Measurements from ENCODE around the gene ZNF444.
A peak's percentile ranks its signal among the peaks of the same experiment; 100 is the strongest.

The ZNF444 gene

GRCh38 chr19:56162258-56162657 is 21.2 kb downstream of the ZNF444 start:
- Histone ChIP-seq H3K4me3 (ENCODE audit: low read length) (no peak overlapping the region), H3K4me2 (ENCODE audit: low read length) (no peak overlapping the region), H2BK5ac (ENCODE audit: low read length) (no peak overlapping the region), H3K56ac (ENCODE audit: low read length) (no peak overlapping the region), H3K4ac (ENCODE audit: low read depth, low read length) (no peak overlapping the region), H3K27ac (ENCODE audit: low read depth, low read length) (no peak overlapping the region), H2BK120ac (ENCODE audit: low read depth, low read length) (no peak overlapping the region), H3K79me2 (ENCODE audit: control insufficient read depth, insufficient read depth, low read length) (no peaks in the 10 kb centered on the region), H2AK5ac (ENCODE audit: low read length) (no peak overlapping the region), H2BK15ac (replicated peaks; ENCODE audit: low read depth) (no peak overlapping the region), H4K5ac (ENCODE audit: low read length) (no peak overlapping the region), H3K4me1 (ENCODE audit: control insufficient read depth, low read depth, low read length) (no peaks in the 10 kb centered on the region), H3K27me3 (ENCODE audit: insufficient read depth, low read length, poor library complexity) (no peaks in the 10 kb centered on the region), H3K36me3 (ENCODE audit: control insufficient read depth, insufficient read depth, low read length) (no peaks in the 10 kb centered on the region), H3K18ac (ENCODE audit: low read length) (no peak overlapping the region), H3K79me1 (ENCODE audit: low read length) (no peaks in the 10 kb centered on the region), H4K8ac (ENCODE audit: low read depth, low read length) (no peak overlapping the region), H3K23ac (ENCODE audit: low read length) (no peak overlapping the region), H3K9ac (ENCODE audit: low read length) (no peak overlapping the region)
- WGBS (ENCODE audit: extremely low coverage, insufficient coverage, low lambda C conversion rate), result no CpG with 5 or more reads among the region's 9 CpGs
- no peak for DNase-seq

GRCh38 chr19:56163097-56163496 is 22.0 kb downstream of the ZNF444 start:
- no peak overlapping the region for H3K4ac ChIP-seq (ENCODE audit: low read depth, low read length)
- H2AK5ac ChIP-seq (ENCODE audit: low read length), result no peak overlapping the region
- WGBS (ENCODE audit: extremely low coverage, insufficient coverage, low lambda C conversion rate), result no CpG with 5 or more reads among the region's 13 CpGs
- H3K4me1 ChIP-seq (ENCODE audit: control insufficient read depth, low read depth, low read length), result no peaks in the 10 kb centered on the region
- H3K27ac ChIP-seq (ENCODE audit: low read depth, low read length), result no peak overlapping the region
- no peak overlapping the region for H2BK5ac ChIP-seq (ENCODE audit: low read length)
- DNase-seq, result no peak
- no peak overlapping the region for H3K56ac ChIP-seq (ENCODE audit: low read length)
- H3K27me3 ChIP-seq (ENCODE audit: insufficient read depth, low read length, poor library complexity), result no peaks in the 10 kb centered on the region
- no peak overlapping the region for H3K18ac ChIP-seq (ENCODE audit: low read length)
- H3K79me2 ChIP-seq (ENCODE audit: control insufficient read depth, insufficient read depth, low read length), result no peaks in the 10 kb centered on the region
- no peak overlapping the region for H3K4me2 ChIP-seq (ENCODE audit: low read length)
- H4K5ac ChIP-seq (ENCODE audit: low read length), result no peak overlapping the region
- no peaks in the 10 kb centered on the region for H3K36me3 ChIP-seq (ENCODE audit: control insufficient read depth, insufficient read depth, low read length)
- H2BK15ac ChIP-seq (replicated peaks; ENCODE audit: low read depth), result no peak overlapping the region
- H3K9ac ChIP-seq (ENCODE audit: low read length), result no peak overlapping the region
- H2BK120ac ChIP-seq (ENCODE audit: low read depth, low read length), result no peak overlapping the region
- no peak overlapping the region for H3K4me3 ChIP-seq (ENCODE audit: low read length)
- no peak overlapping the region for H4K8ac ChIP-seq (ENCODE audit: low read depth, low read length)
- no peaks in the 10 kb centered on the region for H3K79me1 ChIP-seq (ENCODE audit: low read length)
- H3K23ac ChIP-seq (ENCODE audit: low read length), result no peak overlapping the region

DNA sequence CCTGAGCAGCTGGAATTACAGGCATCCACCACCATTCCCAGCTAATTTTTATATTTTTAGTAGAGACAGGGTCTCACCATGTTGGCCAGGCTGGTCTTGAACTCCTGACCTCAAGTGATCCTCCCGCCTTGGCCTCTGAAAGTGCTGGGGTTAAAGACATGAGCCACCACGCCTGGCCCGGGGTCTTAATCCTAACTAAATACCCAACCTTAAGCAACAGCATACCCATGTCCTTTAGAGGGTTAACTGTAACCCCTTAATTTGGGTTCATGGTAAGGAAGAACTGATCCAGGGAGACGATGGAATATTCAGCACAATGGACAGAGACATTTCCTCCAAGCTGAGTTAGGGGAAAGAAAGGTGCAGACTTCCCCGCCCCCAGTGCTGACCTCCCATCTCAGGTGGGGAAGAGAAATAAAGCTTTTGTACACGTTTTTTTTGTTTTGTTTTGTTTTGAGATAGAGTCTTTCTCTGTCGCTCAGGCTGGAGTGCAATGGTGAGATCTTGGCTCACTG is 26.0 kb downstream of the ZNF444 start:
- no peak overlapping the region for H3K4ac ChIP-seq (ENCODE audit: low read depth, low read length)
- no peak overlapping the region for H3K4me2 ChIP-seq (ENCODE audit: low read length)
- no peak overlapping the region for H2BK5ac ChIP-seq (ENCODE audit: low read length)
- no peaks in the 10 kb centered on the region for H3K79me2 ChIP-seq (ENCODE audit: control insufficient read depth, insufficient read depth, low read length)
- H3K18ac ChIP-seq (ENCODE audit: low read length), result no peak overlapping the region
- no peak overlapping the region for H2AK5ac ChIP-seq (ENCODE audit: low read length)
- H3K4me1 ChIP-seq (ENCODE audit: control insufficient read depth, low read depth, low read length), result no peaks in the 10 kb centered on the region
- no peaks in the 10 kb centered on the region for H3K36me3 ChIP-seq (ENCODE audit: control insufficient read depth, insufficient read depth, low read length)
- peak; percentile 57 for DNase-seq
- H2BK15ac ChIP-seq (replicated peaks; ENCODE audit: low read depth), result no peak overlapping the region
- no peak overlapping the region for H3K23ac ChIP-seq (ENCODE audit: low read length)
- WGBS (ENCODE audit: extremely low coverage, insufficient coverage, low lambda C conversion rate), result no CpG with 5 or more reads among the region's 7 CpGs
- H2BK120ac ChIP-seq (ENCODE audit: low read depth, low read length), result no peak overlapping the region
- H3K4me3 ChIP-seq (ENCODE audit: low read length), result no peak overlapping the region
- no peak overlapping the region for H4K8ac ChIP-seq (ENCODE audit: low read depth, low read length)
- no peaks in the 10 kb centered on the region for H3K79me1 ChIP-seq (ENCODE audit: low read length)
- no peak overlapping the region for H3K56ac ChIP-seq (ENCODE audit: low read length)
- H4K5ac ChIP-seq (ENCODE audit: low read length), result no peak overlapping the region
- no peak overlapping the region for H3K27ac ChIP-seq (ENCODE audit: low read depth, low read length)
- H3K27me3 ChIP-seq (ENCODE audit: insufficient read depth, low read length, poor library complexity), result no peaks in the 10 kb centered on the region
- no peak overlapping the region for H3K9ac ChIP-seq (ENCODE audit: low read length)

DNA sequence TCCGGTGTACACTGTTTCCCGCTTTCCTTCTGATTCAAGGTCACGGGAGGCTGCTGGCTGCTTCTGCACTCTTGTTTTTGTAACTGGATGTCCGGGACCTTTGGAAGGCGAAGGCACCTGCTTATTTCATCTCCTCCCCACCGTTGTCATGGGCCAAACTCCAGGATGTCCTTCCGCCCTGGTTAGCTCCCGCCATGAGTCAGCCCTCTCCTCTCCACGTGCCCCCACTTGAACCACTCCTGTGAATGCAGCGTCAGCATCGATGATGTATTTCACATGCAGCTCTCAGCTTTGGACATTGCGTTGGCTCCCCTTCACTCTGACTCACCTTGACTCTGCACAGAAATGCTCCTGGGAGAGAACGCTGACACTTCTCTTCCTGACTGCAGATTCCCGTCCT is 29.2 kb downstream of the ZNF444 start:
- Histone ChIP-seq H3K4me2 (ENCODE audit: low read length) (no peak overlapping the region), H3K4me1 (ENCODE audit: control insufficient read depth, low read depth, low read length) (no peaks in the 10 kb centered on the region), H3K36me3 (ENCODE audit: control insufficient read depth, insufficient read depth, low read length) (no peaks in the 10 kb centered on the region), H3K56ac (ENCODE audit: low read length) (no peak overlapping the region), H3K4ac (ENCODE audit: low read depth, low read length) (no peak overlapping the region), H3K79me2 (ENCODE audit: control insufficient read depth, insufficient read depth, low read length) (no peaks in the 10 kb centered on the region), H2BK15ac (replicated peaks; ENCODE audit: low read depth) (no peak overlapping the region), H3K18ac (ENCODE audit: low read length) (no peak overlapping the region), H4K5ac (ENCODE audit: low read length) (no peak overlapping the region), H3K4me3 (ENCODE audit: low read length) (no peak overlapping the region), H3K27me3 (ENCODE audit: insufficient read depth, low read length, poor library complexity) (no peaks in the 10 kb centered on the region), H4K8ac (ENCODE audit: low read depth, low read length) (no peak overlapping the region), H2AK5ac (ENCODE audit: low read length) (no peak overlapping the region), H2BK120ac (ENCODE audit: low read depth, low read length) (no peak overlapping the region), H3K23ac (ENCODE audit: low read length) (no peak overlapping the region), H2BK5ac (ENCODE audit: low read length) (no peak overlapping the region), H3K27ac (ENCODE audit: low read depth, low read length) (no peak overlapping the region), H3K79me1 (ENCODE audit: low read length) (no peaks in the 10 kb centered on the region), H3K9ac (ENCODE audit: low read length) (no peak overlapping the region)
- WGBS (ENCODE audit: extremely low coverage, insufficient coverage, low lambda C conversion rate), result no CpG with 5 or more reads among the region's 14 CpGs
- DNase-seq, result no peak

- no CpG with 5 or more reads among the region's 9 CpGs for WGBS (ENCODE audit: extremely low coverage, insufficient coverage, low lambda C conversion rate)
- H2BK120ac ChIP-seq (ENCODE audit: low read depth, low read length), result no peak overlapping the region
These were observed 33.0 kb downstream of the ZNF444 start for GRCh38 chr19:56174086-56174485.

DNA sequence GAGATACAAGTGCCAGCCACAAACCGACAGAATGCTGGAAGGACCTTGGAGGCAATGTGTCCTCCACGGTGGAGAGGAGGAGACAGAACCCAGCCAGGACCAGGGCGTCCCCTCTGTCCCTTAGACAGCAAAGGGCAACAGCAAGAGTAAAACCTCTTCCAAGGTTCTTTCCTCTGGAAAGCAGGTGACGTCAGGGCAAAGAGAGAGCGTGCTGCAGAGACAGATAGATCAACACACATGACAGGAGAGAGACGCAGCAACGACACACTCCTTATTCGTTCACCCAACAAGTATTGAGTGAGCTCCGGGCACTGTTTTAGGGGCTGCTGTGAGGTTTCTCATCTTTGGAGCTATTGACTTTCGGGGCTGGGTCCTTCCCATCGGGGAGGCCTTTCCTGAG is 33.5 kb downstream of the ZNF444 start:
- whole genome bisulfite sequencing (ENCODE audit: extremely low coverage, insufficient coverage, low lambda C conversion rate), result no CpG with 5 or more reads among the region's 11 CpGs
- H3K27ac ChIP-seq (ENCODE audit: low read depth, low read length), result no peak overlapping the region
- H4K8ac ChIP-seq (ENCODE audit: low read depth, low read length), result no peak overlapping the region
- H3K4me2 ChIP-seq (ENCODE audit: low read length), result no peak overlapping the region
- H3K27me3 ChIP-seq (ENCODE audit: insufficient read depth, low read length, poor library complexity), result no peaks in the 10 kb centered on the region
- H3K79me1 ChIP-seq (ENCODE audit: low read length), result no peaks in the 10 kb centered on the region
- no peak for DNase-seq
- no peak overlapping the region for H3K18ac ChIP-seq (ENCODE audit: low read length)
- H3K9ac ChIP-seq (ENCODE audit: low read length), result no peak overlapping the region
- H3K79me2 ChIP-seq (ENCODE audit: control insufficient read depth, insufficient read depth, low read length), result no peaks in the 10 kb centered on the region
- H4K5ac ChIP-seq (ENCODE audit: low read length), result no peak overlapping the region
- H3K4me3 ChIP-seq (ENCODE audit: low read length), result no peak overlapping the region
- H3K4me1 ChIP-seq (ENCODE audit: control insufficient read depth, low read depth, low read length), result no peaks in the 10 kb centered on the region
- no peak overlapping the region for H2BK120ac ChIP-seq (ENCODE audit: low read depth, low read length)
- H2AK5ac ChIP-seq (ENCODE audit: low read length), result no peak overlapping the region
- H2BK15ac ChIP-seq (replicated peaks; ENCODE audit: low read depth), result no peak overlapping the region
- H3K56ac ChIP-seq (ENCODE audit: low read length), result no peak overlapping the region
- no peak overlapping the region for H3K23ac ChIP-seq (ENCODE audit: low read length)
- no peak overlapping the region for H2BK5ac ChIP-seq (ENCODE audit: low read length)
- no peaks in the 10 kb centered on the region for H3K36me3 ChIP-seq (ENCODE audit: control insufficient read depth, insufficient read depth, low read length)
- H3K4ac ChIP-seq (ENCODE audit: low read depth, low read length), result no peak overlapping the region

More at GRCh38 chr19:56174086-56174485, 33.0 kb downstream of the ZNF444 start:
- Histone ChIP-seq H2AK5ac (ENCODE audit: low read length) (no peak overlapping the region), H4K5ac (ENCODE audit: low read length) (no peak overlapping the region), H3K36me3 (ENCODE audit: control insufficient read depth, insufficient read depth, low read length) (no peaks in the 10 kb centered on the region), H3K79me1 (ENCODE audit: low read length) (no peaks in the 10 kb centered on the region), H3K56ac (ENCODE audit: low read length) (no peak overlapping the region), H3K27ac (ENCODE audit: low read depth, low read length) (no peak overlapping the region), H3K4ac (ENCODE audit: low read depth, low read length) (no peak overlapping the region), H3K4me3 (ENCODE audit: low read length) (no peak overlapping the region), H3K79me2 (ENCODE audit: control insufficient read depth, insufficient read depth, low read length) (no peaks in the 10 kb centered on the region), H3K4me1 (ENCODE audit: control insufficient read depth, low read depth, low read length) (no peaks in the 10 kb centered on the region), H3K18ac (ENCODE audit: low read length) (no peak overlapping the region), H3K4me2 (ENCODE audit: low read length) (no peak overlapping the region), H2BK15ac (replicated peaks; ENCODE audit: low read depth) (no peak overlapping the region), H2BK5ac (ENCODE audit: low read length) (no peak overlapping the region), H3K23ac (ENCODE audit: low read length) (no peak overlapping the region), H4K8ac (ENCODE audit: low read depth, low read length) (no peak overlapping the region), H3K9ac (ENCODE audit: low read length) (no peak overlapping the region), H3K27me3 (ENCODE audit: insufficient read depth, low read length, poor library complexity) (no peaks in the 10 kb centered on the region)
- peak; percentile 38 for DNase-seq
